H9 (cell line): ENCODE data around the gene NRN1. TPM values are rescaled to one million over a fixed set of nuclear protein-coding genes. Genes with fewer than 3 reads are reported as not detected.

Source experiments
- DNase-seq: peaks from one replicate; pipeline ENCODE4 v3.0.0-alpha.2; 2017
- H2AFZ ChIP-seq: one replicate; pipeline ENCODE4 v1.6.1; 2013; ENCODE audit warnings: mild to moderate bottlenecking, low read length, control low read depth, moderate library complexity
- H2AK5ac ChIP-seq: 2 replicates; pipeline ENCODE4 v1.6.1; 2013; ENCODE audit warnings: low read length, control low read depth, mixed read lengths; ENCODE audit not compliant: insufficient read length
- H2BK120ac ChIP-seq: one replicate; pipeline ENCODE4 v1.6.1; 2013; ENCODE audit warnings: low read depth, mild to moderate bottlenecking, low read length, control low read depth, inconsistent platforms; ENCODE audit not compliant: poor library complexity, severe bottlenecking
- H2BK12ac ChIP-seq: 2 replicates; pipeline ENCODE4 v1.6.1; 2013; ENCODE audit warnings: low read length, control low read depth, mixed read lengths, low read depth; ENCODE audit not compliant: insufficient read length
- H2BK15ac ChIP-seq: 2 replicates; pipeline ENCODE4 v1.6.1; 2013; ENCODE audit warnings: low read depth, low read length, control low read depth
- H2BK20ac ChIP-seq: one replicate; pipeline ENCODE4 v1.6.1; 2013; ENCODE audit warnings: low read depth, mild to moderate bottlenecking, low read length, control low read depth, inconsistent platforms; ENCODE audit not compliant: poor library complexity, severe bottlenecking
- H2BK5ac ChIP-seq: 2 replicates; pipeline ENCODE4 v1.6.1; 2013; ENCODE audit warnings: low read length, control low read depth, mixed read lengths; ENCODE audit not compliant: insufficient read length
- H3K14ac ChIP-seq: 2 replicates; pipeline ENCODE4 v1.6.1; 2013; ENCODE audit warnings: low read length, control low read depth; ENCODE audit not compliant: insufficient read depth
- H3K18ac ChIP-seq: 2 replicates; pipeline ENCODE4 v1.6.1; 2013; ENCODE audit warnings: low read depth, mild to moderate bottlenecking, mixed read lengths, low read length, control low read depth; ENCODE audit not compliant: insufficient read length
- H3K23ac ChIP-seq: 2 replicates; pipeline ENCODE4 v1.6.1; 2013; ENCODE audit warnings: low read length, control low read depth, mixed read lengths, low read depth; ENCODE audit not compliant: insufficient read length
- H3K23me2 ChIP-seq: 2 replicates; pipeline ENCODE4 v1.6.1; 2013; ENCODE audit warnings: low read depth, mild to moderate bottlenecking, mixed read lengths, low read length, control low read depth; ENCODE audit not compliant: insufficient read length, poor library complexity, severe bottlenecking
- H3K27ac ChIP-seq: 2 replicates; pipeline ENCODE4 v1.5.1; 2013; ENCODE audit warnings: low read length, control low read depth, mixed read lengths, low read depth; ENCODE audit not compliant: insufficient read length
- H3K27me3 ChIP-seq: 2 replicates; pipeline ENCODE4 v1.6.1; 2013; ENCODE audit warnings: low read length, control low read depth, inconsistent platforms; ENCODE audit not compliant: insufficient read depth
- H3K4ac ChIP-seq: 2 replicates; pipeline ENCODE4 v1.6.1; 2013; ENCODE audit warnings: low read depth, mild to moderate bottlenecking, control low read depth, inconsistent platforms, low read length, moderate library complexity
- H3K4me1 ChIP-seq: 2 replicates; pipeline ENCODE4 v1.6.1; 2013; ENCODE audit warnings: low read length, control low read depth, inconsistent platforms; ENCODE audit not compliant: insufficient read depth
- H3K4me2 ChIP-seq: 2 replicates; pipeline ENCODE4 v1.6.1; 2013; ENCODE audit warnings: low read length, control low read depth, mixed read lengths; ENCODE audit not compliant: insufficient read length, insufficient read depth
- H3K56ac ChIP-seq: 2 replicates; pipeline ENCODE4 v1.6.1; 2013; ENCODE audit warnings: low read depth, mild to moderate bottlenecking, mixed read lengths, low read length, control low read depth; ENCODE audit not compliant: insufficient read length
- H3K79me1 ChIP-seq: 2 replicates; pipeline ENCODE4 v1.6.1; 2013; ENCODE audit warnings: low read depth, mild to moderate bottlenecking, moderate library complexity, low read length, control low read depth, inconsistent platforms; ENCODE audit not compliant: insufficient read depth, poor library complexity, severe bottlenecking
- H3K79me2 ChIP-seq: 2 replicates; pipeline ENCODE4 v1.6.1; 2013; ENCODE audit warnings: low read length, control low read depth, inconsistent platforms; ENCODE audit not compliant: insufficient read depth
- H3K9ac ChIP-seq: 2 replicates; pipeline ENCODE4 v1.6.1; 2013; ENCODE audit warnings: low read length, control low read depth, mixed read lengths; ENCODE audit not compliant: insufficient read length; ENCODE audit errors: extremely low read depth
- H3K9me3 ChIP-seq: one replicate; pipeline ENCODE4 v1.6.1; 2013; ENCODE audit warnings: low read depth, low read length, inconsistent platforms; ENCODE audit not compliant: control insufficient read depth
- H3T11ph ChIP-seq: one replicate; pipeline ENCODE4 v1.6.1; 2013; ENCODE audit warnings: mild to moderate bottlenecking, low read length, control low read depth, inconsistent platforms
- H4K20me1 ChIP-seq: one replicate; pipeline ENCODE4 v1.6.1; 2013; ENCODE audit not compliant: control insufficient read depth, insufficient read length, insufficient read depth
- H4K5ac ChIP-seq: 2 replicates; pipeline ENCODE4 v1.6.1; 2013; ENCODE audit warnings: low read depth, mild to moderate bottlenecking, mixed read lengths, low read length, control low read depth; ENCODE audit not compliant: insufficient read length
- H4K8ac ChIP-seq: replicated peaks from 2 replicates; pipeline ENCODE4 v1.6.1; 2013; ENCODE audit warnings: low read length, control low read depth, mixed read lengths, low read depth; ENCODE audit not compliant: insufficient read length
- H4K91ac ChIP-seq: 2 replicates; pipeline ENCODE4 v1.6.1; 2013; ENCODE audit warnings: low read depth, mild to moderate bottlenecking, moderate library complexity, mixed read lengths, low read length, control low read depth; ENCODE audit not compliant: insufficient read length
- H3K27ac Mint-ChIP-seq, 3 experiments: 2 replicates in 2 of 3; 3 replicates in 1 of 3; pipeline ENCODE4 v1.8.0; 2020 to 2021; ENCODE audit warnings: mixed read lengths in 3 of 3, mild to moderate bottlenecking in 1 of 3, moderate library complexity in 1 of 3
- H3K27me3 Mint-ChIP-seq: 2 replicates; pipeline ENCODE4 v1.8.0; 2021; ENCODE audit warnings: low read depth, mild to moderate bottlenecking, moderate library complexity, mixed read lengths
- H3K36me3 Mint-ChIP-seq, 3 experiments: 2 replicates in 2 of 3; 3 replicates in 1 of 3; pipeline ENCODE4 v1.8.0; 2020 to 2021; ENCODE audit warnings: low read depth in 3 of 3, mixed read lengths in 3 of 3; ENCODE audit not compliant: insufficient read depth in 1 of 3
- H3K4me1 Mint-ChIP-seq, 2 experiments: 2 replicates each; pipeline ENCODE4 v1.8.0; 2020; ENCODE audit warnings: mixed read lengths in 2 of 2
- H3K4me3 Mint-ChIP-seq, 2 experiments: 2 replicates in 1 of 2; 3 replicates in 1 of 2; pipeline ENCODE4 v1.8.0; 2020 to 2021; ENCODE audit warnings: mild to moderate bottlenecking in 2 of 2, mixed read lengths in 2 of 2, moderate library complexity in 1 of 2
- H3K9me3 Mint-ChIP-seq, 2 experiments: 2 replicates in 1 of 2; 3 replicates in 1 of 2; pipeline ENCODE4 v1.8.0; 2020; ENCODE audit warnings: mild to moderate bottlenecking in 2 of 2, mixed read lengths in 2 of 2, moderate library complexity in 1 of 2
- WGBS: extraction: QIAGEN DNeasy Blood & Tissue Kit; methylation state at CpG from one replicate; pipeline ENCODE4 v1.1.7; 2013; ENCODE audit warnings: missing lambda C conversion rate, low lambda C conversion rate, mixed read lengths; ENCODE audit not compliant: insufficient read length; ENCODE audit errors: extremely low coverage; 5-methylcytosine and 5-hydroxymethylcytosine counted together
- total RNA-seq: library from RNA; stranded (reverse); gene quantifications from 2 replicates; pipeline ENCODE4 v1.2.1, GENCODE V29; 2021
- TF ChIP-seq, protein P1 (sequence below): fragments of 200-600 bp; sonication (generic); conservative IDR thresholded peaks from 3 replicates; pipeline ENCODE4 v1.8.0; 2021; ENCODE audit warnings: antibody characterized with exemption, mild to moderate bottlenecking

Gene NRN1
- total RNA-seq, 1 experiment from 2014 or later = not detected

GRCh38 chr6:6052216-6052615, 45.5 kb upstream of the NRN1 start:
- Histone ChIP-seq H3K14ac (no peak overlapping the region), H2BK12ac (no peak overlapping the region), H2BK120ac (no peak overlapping the region), H2AK5ac (no peak overlapping the region), H2BK5ac (no peak overlapping the region), H3K4me2 (no peak overlapping the region), H2AFZ (no peak overlapping the region), H3K79me2 (no peaks in the 10 kb centered on the region), H3K56ac (no peak overlapping the region), H2BK20ac (no peak overlapping the region), H3K27ac (no peak overlapping the region), H3K18ac (no peak overlapping the region), H3T11ph (no peak overlapping the region), H4K91ac (no peak overlapping the region), H4K20me1 (no peaks in the 10 kb centered on the region), H3K27me3 (no peaks in the 10 kb centered on the region), H4K8ac (no peak overlapping the region), H3K4ac (no peak overlapping the region), H3K79me1 (no peaks in the 10 kb centered on the region), H3K23ac (no peak overlapping the region), H3K9me3 (no peaks in the 10 kb centered on the region), H4K5ac (no peak overlapping the region), H2BK15ac (no peak overlapping the region), H3K4me1 (no peaks in the 10 kb centered on the region), H3K23me2 (no peaks in the 10 kb centered on the region), H3K9ac (no peak overlapping the region)
- H3K9me3 Mint-ChIP-seq = peaks cover 6 to 11% of the 10 kb centered on the region in 2 experiments; a peak in 4 of 5 replicates
- H3K27ac Mint-ChIP-seq = no peak overlapping the region
- 0 out of 4 replicates have a peak, but pooled peaks cover 0 to 2% of the 10 kb centered on the region in 2 experiments for H3K4me1 Mint-ChIP-seq
- DNase-seq = no peak
- no CpG with 5 or more reads among the region's 3 CpGs for WGBS
- H3K36me3 Mint-ChIP-seq = peaks cover 0 to 8% (median 7%) of the 10 kb centered on the region in 3 experiments; a peak in 5 of 7 replicates
- peaks cover 15% of the 10 kb centered on the region for H3K27me3 Mint-ChIP-seq
- TF ChIP-seq, protein P1, sequence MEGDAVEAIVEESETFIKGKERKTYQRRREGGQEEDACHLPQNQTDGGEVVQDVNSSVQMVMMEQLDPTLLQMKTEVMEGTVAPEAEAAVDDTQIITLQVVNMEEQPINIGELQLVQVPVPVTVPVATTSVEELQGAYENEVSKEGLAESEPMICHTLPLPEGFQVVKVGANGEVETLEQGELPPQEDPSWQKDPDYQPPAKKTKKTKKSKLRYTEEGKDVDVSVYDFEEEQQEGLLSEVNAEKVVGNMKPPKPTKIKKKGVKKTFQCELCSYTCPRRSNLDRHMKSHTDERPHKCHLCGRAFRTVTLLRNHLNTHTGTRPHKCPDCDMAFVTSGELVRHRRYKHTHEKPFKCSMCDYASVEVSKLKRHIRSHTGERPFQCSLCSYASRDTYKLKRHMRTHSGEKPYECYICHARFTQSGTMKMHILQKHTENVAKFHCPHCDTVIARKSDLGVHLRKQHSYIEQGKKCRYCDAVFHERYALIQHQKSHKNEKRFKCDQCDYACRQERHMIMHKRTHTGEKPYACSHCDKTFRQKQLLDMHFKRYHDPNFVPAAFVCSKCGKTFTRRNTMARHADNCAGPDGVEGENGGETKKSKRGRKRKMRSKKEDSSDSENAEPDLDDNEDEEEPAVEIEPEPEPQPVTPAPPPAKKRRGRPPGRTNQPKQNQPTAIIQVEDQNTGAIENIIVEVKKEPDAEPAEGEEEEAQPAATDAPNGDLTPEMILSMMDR = no peak
- no peak overlapping the region for H3K4me3 Mint-ChIP-seq
